Measurements from ENCODE around the gene TGFB1I1. TPM values are rescaled to one million over a fixed set of nuclear protein-coding genes. Genes with fewer than 3 reads are reported as not detected.

Gene TGFB1I1
- total RNA-seq, 1 donor from 2014 or later: 25.6 TPM

Other genes starting within 250 kb of the TGFB1I1 start
- gene ITGAM, start 212.2 kb upstream of the TGFB1I1 start, total RNA-seq (ENCODE audit: low replicate concordance): 0.36 TPM in 1 of 2 replicates, not detected in the other
- gene ITGAX, start 117.0 kb upstream of the TGFB1I1 start, total RNA-seq (ENCODE audit: low replicate concordance): not detected in 2 replicates
- not detected in 2 replicates for gene ITGAD, start 78.8 kb upstream of the TGFB1I1 start, total RNA-seq (ENCODE audit: low replicate concordance)
- not detected in 2 replicates for gene COX6A2, start 43.8 kb upstream of the TGFB1I1 start, total RNA-seq (ENCODE audit: low replicate concordance)
- 1.2 and 1.9 TPM in 2 replicates for gene ZNF843, start 29.4 kb upstream of the TGFB1I1 start, total RNA-seq (ENCODE audit: low replicate concordance)
- 9.4 and 11.1 TPM in 2 replicates for gene ARMC5, start 12.7 kb upstream of the TGFB1I1 start, total RNA-seq (ENCODE audit: low replicate concordance)
- gene SLC5A2, start 11.0 kb downstream of the TGFB1I1 start, total RNA-seq (ENCODE audit: low replicate concordance): 0.41 TPM in 1 of 2 replicates, not detected in the other
- 74.2 and 78.2 TPM in 2 replicates for gene RUSF1, start 36.2 kb downstream of the TGFB1I1 start, total RNA-seq (ENCODE audit: low replicate concordance)
- not detected in 2 replicates for gene AHSP, start 55.7 kb downstream of the TGFB1I1 start, total RNA-seq (ENCODE audit: low replicate concordance)

All from type B pancreatic cell (in vitro differentiated cells).